ENCODE data around the gene TMTC1.

- TF ChIP-seq POLR2AphosphoS5 (IDR thresholded peaks at IDR 0.05; ENCODE audit: low read depth): no peak
- no peak for TF ChIP-seq CTCF (conservative IDR thresholded peaks at IDR 0.05; ENCODE audit: low read depth in 2 of 2)
- no peak for TF ChIP-seq EZH2phosphoT487 (IDR thresholded peaks at IDR 0.05; ENCODE audit: unreplicated experiment)
These were observed 42.1 kb downstream of the TMTC1 start for GRCh38 chr12:29741342-29742241.
